HG03378 (cell line): ENCODE results near the gene GPR15LG.
"Not testable (repeated sequence)": the region's sequence is repeated elsewhere in the genome, so short reads cannot be mapped to it uniquely, and the experiment has no call there.

Experiments
- ATAC-seq: cut with Tn5 transposase; IDR thresholded peaks from one replicate; pipeline ENCODE4 v1.9.1; 2021; ENCODE audit warnings: mild to moderate bottlenecking, moderate library complexity; ENCODE audit not compliant: unreplicated experiment

The GPR15LG gene

GRCh38 chr10:84173501-84173929, at the start of gene GPR15LG:
Gene GPR15LG (plus strand): TSS chr10:84173801. CDS start chr10:84173852, 51 bp downstream.
- ATAC-seq = peak; percentile 44

GRCh38 chr10:84125910-84126784, 47.5 kb upstream of the GPR15LG start:
- not testable (repeated sequence) for ATAC-seq

GRCh38 chr10:84126785-84127167, 46.8 kb upstream of the GPR15LG start:
- ATAC-seq = no peak

GRCh38 chr10:84135836-84136235, 37.8 kb upstream of the GPR15LG start:
- no peak for ATAC-seq

- ATAC-seq = no peak
Observed at GRCh38 chr10:84137811-84138210, 35.8 kb upstream of the GPR15LG start.

- ATAC-seq = peak; percentile 0
Observed at GRCh38 chr10:84138478-84139125, 35.0 kb upstream of the GPR15LG start.

GRCh38 chr10:84139126-84140035, 34.2 kb upstream of the GPR15LG start, which contains the start of gene GHITM:
Gene GHITM (plus strand): TSS chr10:84139509. CDS start chr10:84141501, 1,992 bp downstream.
- peak; percentile 98 for ATAC-seq

- ATAC-seq = peak; percentile 3
Observed at GRCh38 chr10:84140036-84140379, 33.6 kb upstream of the GPR15LG start.

- no peak for ATAC-seq
Observed at GRCh38 chr10:84147347-84147746, 26.3 kb upstream of the GPR15LG start.

GRCh38 chr10:84148006-84148597, 25.5 kb upstream of the GPR15LG start:
- peak; percentile 47 for ATAC-seq

- ATAC-seq = no peak
Observed at GRCh38 chr10:84149854-84150253, 23.7 kb upstream of the GPR15LG start.

GRCh38 chr10:84152769-84153168, 20.8 kb upstream of the GPR15LG start:
- no peak for ATAC-seq

- no peak for ATAC-seq
Observed at GRCh38 chr10:84155521-84155920, 18.1 kb upstream of the GPR15LG start.

GRCh38 chr10:84156009-84156408, 17.6 kb upstream of the GPR15LG start:
- ATAC-seq = no peak

GRCh38 chr10:84156768-84157167, 16.8 kb upstream of the GPR15LG start:
- ATAC-seq = no peak

- ATAC-seq = no peak
Observed at GRCh38 chr10:84158061-84158460, 15.5 kb upstream of the GPR15LG start.

GRCh38 chr10:84158550-84158949, 15.1 kb upstream of the GPR15LG start:
- ATAC-seq = no peak

- no peak for ATAC-seq
Observed at GRCh38 chr10:84159076-84159685, 14.4 kb upstream of the GPR15LG start.

GRCh38 chr10:84160663-84161362, 12.8 kb upstream of the GPR15LG start:
- no peak for ATAC-seq

GRCh38 chr10:84163996-84164395, 9.6 kb upstream of the GPR15LG start:
- ATAC-seq = no peak
